GM23338 (cell line): ENCODE results near the gene OXLD1. TPM values are rescaled to one million over a fixed set of nuclear protein-coding genes. Genes with fewer than 3 reads are reported as not detected.

Experiments used
- ATAC-seq: fragments of 200-7000 bp; cut with Tn5 transposase; 3 replicates; pipeline ENCODE4 v1.9.1; 2020
- DNase-seq: peaks from one replicate; pipeline ENCODE4 v3.0.0-alpha.2; 2015; ENCODE audit warnings: low spot score
- H2AFZ ChIP-seq: fragments of 200-600 bp; sonication (generic); 2 replicates; pipeline ENCODE4 v1.8.0; 2016; ENCODE audit warnings: antibody characterized with exemption, mild to moderate bottlenecking, moderate library complexity
- H3F3A ChIP-seq: fragments of 200-600 bp; sonication (generic); replicated peaks from 2 replicates; pipeline ENCODE4 v1.8.0; 2017; ENCODE audit warnings: antibody characterized with exemption, mixed run types, low read depth
- H3K27ac ChIP-seq: fragments of 200-600 bp; sonication (generic); 2 replicates; pipeline ENCODE4 v1.6.1; 2016; ENCODE audit warnings: low read depth
- H3K27me3 ChIP-seq: fragments of 200-600 bp; sonication (generic); 2 replicates; pipeline ENCODE4 v1.8.0; 2016; ENCODE audit warnings: mild to moderate bottlenecking, mixed run types, moderate library complexity; ENCODE audit not compliant: insufficient read depth
- H3K36me3 ChIP-seq: fragments of 200-600 bp; sonication (generic); 2 replicates; pipeline ENCODE4 v1.8.0; 2016; ENCODE audit warnings: mild to moderate bottlenecking; ENCODE audit not compliant: insufficient read depth
- H3K4me1 ChIP-seq: fragments of 200-600 bp; sonication (generic); 2 replicates; pipeline ENCODE4 v1.8.0; 2016; ENCODE audit warnings: mild to moderate bottlenecking, moderate library complexity; ENCODE audit not compliant: insufficient read depth
- H3K4me2 ChIP-seq: fragments of 200-600 bp; sonication (generic); 2 replicates; pipeline ENCODE4 v1.7.1; 2017; ENCODE audit warnings: mixed run types
- H3K4me3 ChIP-seq: fragments of 200-600 bp; sonication (generic); 2 replicates; pipeline ENCODE4 v1.6.1; 2016; ENCODE audit warnings: mixed run types
- H3K79me2 ChIP-seq: fragments of 200-600 bp; sonication (generic); replicated peaks from 2 replicates; pipeline ENCODE4 v1.8.0; 2017; ENCODE audit warnings: mild to moderate bottlenecking; ENCODE audit not compliant: insufficient read depth
- H3K9me2 ChIP-seq: fragments of 200-600 bp; sonication (generic); 2 replicates; pipeline ENCODE4 v1.8.0; 2017; ENCODE audit not compliant: insufficient read depth
- H4K20me1 ChIP-seq: fragments of 200-600 bp; sonication (generic); replicated peaks from 2 replicates; pipeline ENCODE4 v1.8.0; 2017; ENCODE audit warnings: mild to moderate bottlenecking; ENCODE audit not compliant: insufficient read depth
- H3K27ac Mint-ChIP-seq: 2 replicates; pipeline ENCODE4 v1.8.0; 2020; ENCODE audit warnings: inconsistent platforms, mild to moderate bottlenecking, moderate library complexity, mixed read lengths
- H3K27me3 Mint-ChIP-seq: 3 replicates; pipeline ENCODE4 v1.8.0; 2022; ENCODE audit warnings: low read depth, mild to moderate bottlenecking, moderate library complexity, mixed read lengths, inconsistent platforms; ENCODE audit not compliant: insufficient read depth, poor library complexity
- H3K36me3 Mint-ChIP-seq: 3 replicates; pipeline ENCODE4 v1.8.0; 2021; ENCODE audit warnings: low read depth, mild to moderate bottlenecking, inconsistent platforms, moderate library complexity, mixed read lengths
- H3K4me1 Mint-ChIP-seq: 3 replicates; pipeline ENCODE4 v1.8.0; 2020; ENCODE audit warnings: mild to moderate bottlenecking, inconsistent platforms, mixed read lengths
- H3K4me3 Mint-ChIP-seq: 3 replicates; pipeline ENCODE4 v1.8.0; 2021; ENCODE audit warnings: moderate library complexity, mild to moderate bottlenecking, inconsistent platforms, mixed read lengths
- H3K9me3 Mint-ChIP-seq: 3 replicates; pipeline ENCODE4 v1.8.0; 2020; ENCODE audit warnings: moderate library complexity, mild to moderate bottlenecking, inconsistent platforms, mixed read lengths
- CREB1 ChIP-seq: fragments of 250-450 bp; sonication (Bioruptor Pico); IDR thresholded peaks from 2 replicates; pipeline ENCODE4 v1.5.0; 2020; ENCODE audit warnings: low read depth, mild to moderate bottlenecking, moderate library complexity
- EZH2 ChIP-seq: fragments of 200-600 bp; sonication (generic); IDR thresholded peaks from one replicate; pipeline ENCODE4 v1.8.0; 2017; ENCODE audit warnings: antibody characterized with exemption, mild to moderate bottlenecking, low read depth; ENCODE audit not compliant: unreplicated experiment
- NANOG ChIP-seq: IDR thresholded peaks from 2 replicates; pipeline ENCODE4 v1.6.1; 2016; ENCODE audit warnings: antibody characterized with exemption, borderline replicate concordance
- POLR2AphosphoS5 ChIP-seq: IDR thresholded peaks from 2 replicates; pipeline ENCODE4 v1.6.1; 2016; ENCODE audit warnings: antibody characterized with exemption, low read depth
- STAT1 ChIP-seq: IDR thresholded peaks from one replicate; pipeline ENCODE4 v1.6.1; 2016; ENCODE audit warnings: antibody characterized with exemption; ENCODE audit not compliant: unreplicated experiment
- ZNF114 ChIP-seq: fragments of 250-450 bp; sonication (Bioruptor Pico); IDR thresholded peaks from 2 replicates; pipeline ENCODE4 v1.5.0; 2020; ENCODE audit warnings: mild to moderate bottlenecking, moderate library complexity
- ZNF331 ChIP-seq: fragments of 250-450 bp; sonication (Bioruptor Pico); IDR thresholded peaks from 2 replicates; pipeline ENCODE4 v1.5.0; 2020; ENCODE audit warnings: low read depth, mild to moderate bottlenecking, moderate library complexity
- polyA plus RNA-seq: library from polyadenylated mRNA; unstranded; fragments of >200 nt; fragmentation: Nextera tagmentation; extraction: Ambion mirVana; gene quantifications from 2 replicates; pipeline ENCODE4 v1.2.1, GENCODE V29; 2016
- total RNA-seq: library from RNA; depleted of rRNA; stranded (reverse); fragments of >200 nt; shearing (Covaris generic); gene quantifications from 2 replicates; pipeline ENCODE4 v1.2.3, GENCODE V29; 2014
- TF ChIP-seq, protein P1 (sequence below), 2 experiments: fragments of 200-600 bp in 1 of 2; sonication (generic) in 1 of 2; conservative IDR thresholded peaks; 2 replicates each; pipeline versions ENCODE4 v1.5.1 to v1.6.1; 2016 to 2017; ENCODE audit warnings: antibody characterized with exemption in 2 of 2, low read depth in 2 of 2, mild to moderate bottlenecking in 2 of 2, moderate library complexity in 1 of 2
- TF ChIP-seq, protein P2 (sequence below): IDR thresholded peaks from one replicate; pipeline ENCODE4 v1.6.1; 2018; ENCODE audit warnings: antibody characterized with exemption; ENCODE audit not compliant: unreplicated experiment

Gene OXLD1
- total and polyA plus RNA-seq, 2 experiments from 2014 or later = 46.0 to 64.9 TPM

DNA sequence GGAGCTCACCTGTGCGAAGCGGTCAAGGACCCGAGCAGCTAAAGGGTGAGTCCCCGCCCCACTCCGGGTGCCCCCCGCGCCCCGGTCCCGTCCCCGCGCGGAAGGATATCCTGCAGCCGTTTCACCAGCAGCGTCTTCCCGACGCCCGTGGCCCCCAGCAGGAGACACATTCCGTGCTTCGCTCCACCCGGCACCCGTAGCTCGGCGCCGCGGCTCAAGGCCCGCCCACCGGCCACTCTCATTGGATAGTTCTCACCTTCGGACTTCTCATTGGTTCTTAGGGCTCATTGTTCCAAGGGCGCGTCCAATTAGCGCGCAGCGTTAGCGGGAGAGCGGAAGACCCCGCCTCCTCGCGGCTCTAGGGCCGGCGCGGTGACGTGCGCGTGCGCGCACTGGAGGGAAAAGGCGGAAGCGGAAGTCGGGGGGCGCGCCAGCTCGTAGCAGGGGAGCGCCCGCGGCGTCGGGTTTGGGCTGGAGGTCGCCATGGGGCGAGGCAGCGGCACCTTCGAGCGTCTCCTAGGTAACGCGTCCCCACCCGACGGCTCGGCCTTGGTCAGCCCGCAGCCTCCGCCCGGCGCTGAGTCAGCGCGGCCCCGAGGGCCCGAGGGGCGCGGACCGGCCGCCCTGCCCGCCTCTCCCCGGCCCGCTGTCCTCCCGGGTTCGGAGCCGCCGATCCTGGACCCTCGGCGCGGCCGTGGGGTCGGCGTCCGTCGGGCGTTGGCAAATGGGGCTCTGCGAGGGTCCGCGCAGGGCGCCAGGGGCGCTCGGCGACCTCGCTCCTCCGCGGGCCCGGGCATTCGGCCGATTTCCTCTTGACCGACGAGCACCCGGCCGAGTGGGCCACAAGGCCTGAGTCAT lies 17.4 kb upstream of the OXLD1 start, which contains the start of the genes ARL16 and HGS:
Gene ARL16 (minus strand): TSS at position 214 of the 858 bp plus-strand sequence. CDS start 44 bp downstream, at position 170.
Gene HGS (plus strand): TSS at position 428 of the 858 bp plus-strand sequence. CDS start 56 bp downstream, at position 484.
- no peaks in the 10 kb centered on the region for H3K9me2 ChIP-seq
- peaks cover 32% of the 10 kb centered on the region for H3K36me3 Mint-ChIP-seq
- ATAC-seq = peak; percentile 94
- H3K4me1 ChIP-seq = peaks cover 6% of the 10 kb centered on the region
- peak within 1 kb of the TSS; percentile 80 for H3K27ac Mint-ChIP-seq
- H3K27me3 ChIP-seq = no peaks in the 10 kb centered on the region
- peak within 1 kb of the TSS; percentile 96 for H3K4me3 ChIP-seq
- peak within 1 kb of the TSS; percentile 92 for H3K4me3 Mint-ChIP-seq
- H3K36me3 ChIP-seq = no peaks in the 10 kb centered on the region
- DNase-seq = peak; percentile 100
- H3K9me3 Mint-ChIP-seq = no peaks in the 10 kb centered on the region; the same call in 2 of the 3 replicates
- no peak within 1 kb of the TSS for H3K27ac ChIP-seq
- peaks cover 48% of the 10 kb centered on the region for H3K79me2 ChIP-seq
- peaks cover 18% of the 10 kb centered on the region for H3F3A ChIP-seq
- peaks cover 12% of the 10 kb centered on the region for H3K4me1 Mint-ChIP-seq
- peaks cover 8% of the 10 kb centered on the region; the same call in 1 of the 2 replicates for H4K20me1 ChIP-seq
- peak within 1 kb of the TSS; percentile 99 for H3K4me2 ChIP-seq
- H3K27me3 Mint-ChIP-seq = peaks cover 11% of the 10 kb centered on the region
- TF ChIP-seq ZNF114 (no peak), CREB1 (peak; percentile 61; the same call in 1 of the 2 replicates), POLR2AphosphoS5 (peak; percentile 78)
- TF ChIP-seq, protein P1, sequence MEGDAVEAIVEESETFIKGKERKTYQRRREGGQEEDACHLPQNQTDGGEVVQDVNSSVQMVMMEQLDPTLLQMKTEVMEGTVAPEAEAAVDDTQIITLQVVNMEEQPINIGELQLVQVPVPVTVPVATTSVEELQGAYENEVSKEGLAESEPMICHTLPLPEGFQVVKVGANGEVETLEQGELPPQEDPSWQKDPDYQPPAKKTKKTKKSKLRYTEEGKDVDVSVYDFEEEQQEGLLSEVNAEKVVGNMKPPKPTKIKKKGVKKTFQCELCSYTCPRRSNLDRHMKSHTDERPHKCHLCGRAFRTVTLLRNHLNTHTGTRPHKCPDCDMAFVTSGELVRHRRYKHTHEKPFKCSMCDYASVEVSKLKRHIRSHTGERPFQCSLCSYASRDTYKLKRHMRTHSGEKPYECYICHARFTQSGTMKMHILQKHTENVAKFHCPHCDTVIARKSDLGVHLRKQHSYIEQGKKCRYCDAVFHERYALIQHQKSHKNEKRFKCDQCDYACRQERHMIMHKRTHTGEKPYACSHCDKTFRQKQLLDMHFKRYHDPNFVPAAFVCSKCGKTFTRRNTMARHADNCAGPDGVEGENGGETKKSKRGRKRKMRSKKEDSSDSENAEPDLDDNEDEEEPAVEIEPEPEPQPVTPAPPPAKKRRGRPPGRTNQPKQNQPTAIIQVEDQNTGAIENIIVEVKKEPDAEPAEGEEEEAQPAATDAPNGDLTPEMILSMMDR (conservative IDR thresholded peaks at IDR 0.05; ENCODE audit: low read depth in 2 of 2) = no peak
- H2AFZ ChIP-seq = 0 out of 2 replicates have a peak within 1 kb of the TSS, but pooled peaks have one; percentile 69

DNA sequence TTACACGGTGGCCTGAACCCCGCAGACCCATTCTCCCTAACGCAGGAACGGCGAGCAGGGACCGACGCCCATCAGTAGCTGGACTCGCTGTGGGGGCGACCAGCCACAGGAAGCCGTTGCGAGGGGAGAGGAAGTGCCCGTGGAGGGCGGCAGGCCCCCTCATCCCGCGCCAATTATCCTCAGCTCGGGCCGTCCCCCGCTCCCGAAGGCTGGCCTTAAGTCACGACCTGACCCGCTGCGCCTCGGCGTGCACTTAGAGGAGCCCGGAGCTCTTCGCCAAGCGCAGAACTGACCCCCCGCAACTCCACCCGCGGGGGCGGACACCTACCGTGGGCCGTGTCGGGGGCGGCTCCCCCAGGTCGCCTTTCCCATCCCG lies 16.8 kb upstream of the OXLD1 start:
- Histone ChIP-seq H3K36me3 (no peaks in the 10 kb centered on the region), H3K4me1 (peaks cover 6% of the 10 kb centered on the region), H3K9me2 (no peaks in the 10 kb centered on the region), H3K79me2 (peaks cover 48% of the 10 kb centered on the region), H3K4me2 (peak overlapping the region; percentile 93), H3F3A (peaks cover 18% of the 10 kb centered on the region), H3K4me3 (peak overlapping the region; percentile 96), H2AFZ (0 out of 2 replicates have a peak overlapping the region, but pooled peaks have one; percentile 69), H4K20me1 (peaks cover 8% of the 10 kb centered on the region; the same call in 1 of the 2 replicates), H3K27ac (no peak overlapping the region), H3K27me3 (no peaks in the 10 kb centered on the region)
- ATAC-seq (peak; percentile 5), DNase-seq (no peak)
- Mint-ChIP-seq H3K4me3 (peak overlapping the region; percentile 92), H3K9me3 (no peaks in the 10 kb centered on the region; the same call in 2 of the 3 replicates), H3K27me3 (peaks cover 11% of the 10 kb centered on the region), H3K36me3 (peaks cover 29% of the 10 kb centered on the region), H3K27ac (peak overlapping the region; percentile 71), H3K4me1 (peaks cover 12% of the 10 kb centered on the region)
- TF ChIP-seq, protein P2, sequence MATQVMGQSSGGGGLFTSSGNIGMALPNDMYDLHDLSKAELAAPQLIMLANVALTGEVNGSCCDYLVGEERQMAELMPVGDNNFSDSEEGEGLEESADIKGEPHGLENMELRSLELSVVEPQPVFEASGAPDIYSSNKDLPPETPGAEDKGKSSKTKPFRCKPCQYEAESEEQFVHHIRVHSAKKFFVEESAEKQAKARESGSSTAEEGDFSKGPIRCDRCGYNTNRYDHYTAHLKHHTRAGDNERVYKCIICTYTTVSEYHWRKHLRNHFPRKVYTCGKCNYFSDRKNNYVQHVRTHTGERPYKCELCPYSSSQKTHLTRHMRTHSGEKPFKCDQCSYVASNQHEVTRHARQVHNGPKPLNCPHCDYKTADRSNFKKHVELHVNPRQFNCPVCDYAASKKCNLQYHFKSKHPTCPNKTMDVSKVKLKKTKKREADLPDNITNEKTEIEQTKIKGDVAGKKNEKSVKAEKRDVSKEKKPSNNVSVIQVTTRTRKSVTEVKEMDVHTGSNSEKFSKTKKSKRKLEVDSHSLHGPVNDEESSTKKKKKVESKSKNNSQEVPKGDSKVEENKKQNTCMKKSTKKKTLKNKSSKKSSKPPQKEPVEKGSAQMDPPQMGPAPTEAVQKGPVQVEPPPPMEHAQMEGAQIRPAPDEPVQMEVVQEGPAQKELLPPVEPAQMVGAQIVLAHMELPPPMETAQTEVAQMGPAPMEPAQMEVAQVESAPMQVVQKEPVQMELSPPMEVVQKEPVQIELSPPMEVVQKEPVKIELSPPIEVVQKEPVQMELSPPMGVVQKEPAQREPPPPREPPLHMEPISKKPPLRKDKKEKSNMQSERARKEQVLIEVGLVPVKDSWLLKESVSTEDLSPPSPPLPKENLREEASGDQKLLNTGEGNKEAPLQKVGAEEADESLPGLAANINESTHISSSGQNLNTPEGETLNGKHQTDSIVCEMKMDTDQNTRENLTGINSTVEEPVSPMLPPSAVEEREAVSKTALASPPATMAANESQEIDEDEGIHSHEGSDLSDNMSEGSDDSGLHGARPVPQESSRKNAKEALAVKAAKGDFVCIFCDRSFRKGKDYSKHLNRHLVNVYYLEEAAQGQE = no peak
- TF ChIP-seq ZNF331 (CRISPR knock-in tag) = no peak
- no peak for TF ChIP-seq NANOG
- TF ChIP-seq STAT1 = no peak
- no peak for TF ChIP-seq EZH2
- no peak for TF ChIP-seq ZNF114
- TF ChIP-seq, protein P1 (conservative IDR thresholded peaks at IDR 0.05; ENCODE audit: low read depth in 2 of 2) = no peak
